EH (cell line): ENCODE data around the gene MTHFSD.
A peak's percentile ranks its signal among the peaks of the same experiment; 100 is the strongest.

Experiments
- DNase-seq: peaks from one replicate; pipeline ENCODE4 v3.0.0-alpha.2; 2015; ENCODE audit warnings: low read depth

Gene MTHFSD

DNA sequence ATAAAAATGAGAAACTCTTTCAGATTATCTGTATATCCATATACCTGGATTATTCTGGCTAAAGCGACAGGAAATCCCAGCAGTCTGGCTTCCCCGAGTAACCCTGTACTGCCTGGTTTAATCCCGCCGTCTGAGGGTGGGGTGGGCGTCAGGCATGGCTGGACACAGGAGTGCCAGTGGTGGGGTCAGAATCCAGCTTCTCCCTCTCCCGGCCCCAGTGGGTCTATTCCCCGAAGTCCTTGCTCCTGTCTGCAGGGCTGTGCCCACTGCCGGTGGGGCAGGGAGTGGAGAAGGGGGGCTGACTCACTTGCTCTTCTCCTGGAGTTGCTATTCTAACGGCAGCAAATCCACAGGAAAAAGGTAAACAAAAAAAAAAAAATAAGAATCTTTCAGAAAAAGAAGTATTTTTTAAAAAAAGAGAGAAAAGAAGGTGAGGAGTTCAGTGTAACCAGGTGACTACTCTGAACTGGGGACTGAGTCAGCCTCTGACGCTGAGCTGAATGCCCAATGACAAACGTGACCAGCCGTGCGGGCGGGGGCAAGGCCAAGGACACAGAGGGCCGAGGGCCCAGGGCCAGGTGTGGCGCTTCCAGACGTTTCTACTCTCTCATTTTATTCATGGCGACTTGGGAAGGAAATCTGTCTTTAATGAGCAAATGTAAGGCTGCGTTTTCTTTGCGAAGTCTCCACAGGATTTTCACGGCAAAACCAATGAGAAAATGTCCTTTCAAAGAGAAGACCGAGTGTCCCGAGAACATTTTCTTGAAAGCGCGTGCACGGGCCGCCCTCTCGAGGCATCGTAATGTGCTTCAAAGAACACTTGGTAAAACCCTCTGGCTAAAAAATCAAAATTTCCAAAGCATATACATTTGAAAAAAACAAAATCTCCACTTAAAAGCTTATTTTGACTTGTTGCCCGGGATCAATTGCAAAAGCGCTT, 24.5 kb downstream of the MTHFSD start:
- DNase-seq: no peak

DNA sequence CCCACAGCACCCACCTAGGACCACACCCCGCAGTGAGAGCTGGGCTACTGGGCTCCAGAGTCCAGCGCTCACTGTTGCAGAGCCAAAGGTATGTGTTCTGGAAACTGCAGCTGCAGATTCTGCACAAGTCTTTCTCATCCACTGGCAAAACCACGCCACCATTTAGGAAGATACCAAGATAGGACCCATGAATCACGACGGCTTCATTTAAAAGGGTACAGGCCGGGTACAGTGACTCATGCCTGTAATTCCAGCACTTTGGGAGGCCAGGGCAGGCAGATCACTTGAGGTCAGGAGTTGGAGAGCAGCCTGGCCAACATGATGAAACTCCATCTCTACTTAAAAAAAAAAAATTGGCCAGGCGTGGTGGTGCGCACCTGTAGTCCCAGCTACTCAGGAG, 25.9 kb downstream of the MTHFSD start:
- peak; percentile 81 for DNase-seq

DNA sequence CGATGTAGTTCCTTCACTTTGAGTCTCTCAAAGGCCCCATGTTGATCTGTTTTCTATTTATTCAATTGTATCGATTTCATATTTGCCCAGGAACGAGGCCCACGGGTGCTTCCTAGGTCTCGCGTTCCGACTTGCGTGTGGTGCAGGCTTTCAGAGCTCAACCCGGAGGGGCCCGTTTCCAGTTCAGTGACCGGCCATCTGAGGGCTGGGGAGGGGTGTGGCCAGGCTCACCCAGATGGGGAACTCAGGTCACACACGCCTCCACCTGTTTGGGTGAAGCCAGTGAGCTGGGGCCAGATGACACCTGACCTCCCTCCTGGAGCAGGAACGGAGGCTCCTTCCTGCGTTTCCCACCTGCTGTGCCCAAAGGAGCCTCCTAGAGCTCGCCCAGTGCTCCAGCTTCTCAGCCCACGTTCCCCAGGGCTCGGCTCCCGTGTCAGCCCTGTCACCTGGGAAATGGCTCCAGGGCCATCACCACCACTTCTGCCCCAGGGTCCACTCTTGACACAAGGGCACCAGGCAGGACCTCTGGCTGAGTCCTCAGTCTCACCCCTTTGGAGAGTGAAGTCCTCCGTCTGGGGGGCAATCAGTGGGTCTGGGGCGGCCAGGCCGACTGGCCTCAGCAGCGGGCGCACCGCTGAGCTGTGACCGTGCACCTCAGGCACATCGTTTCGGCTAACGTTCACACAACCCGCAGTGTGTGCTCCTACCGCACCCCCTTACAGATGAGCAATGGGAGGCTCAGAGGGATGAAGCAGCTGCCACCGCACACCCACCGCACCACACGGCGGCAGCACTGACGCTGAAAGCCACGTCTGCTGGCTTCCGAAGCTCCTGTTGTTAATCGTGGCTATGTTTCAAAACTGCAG, 26.7 kb downstream of the MTHFSD start:
- no peak for DNase-seq

DNA sequence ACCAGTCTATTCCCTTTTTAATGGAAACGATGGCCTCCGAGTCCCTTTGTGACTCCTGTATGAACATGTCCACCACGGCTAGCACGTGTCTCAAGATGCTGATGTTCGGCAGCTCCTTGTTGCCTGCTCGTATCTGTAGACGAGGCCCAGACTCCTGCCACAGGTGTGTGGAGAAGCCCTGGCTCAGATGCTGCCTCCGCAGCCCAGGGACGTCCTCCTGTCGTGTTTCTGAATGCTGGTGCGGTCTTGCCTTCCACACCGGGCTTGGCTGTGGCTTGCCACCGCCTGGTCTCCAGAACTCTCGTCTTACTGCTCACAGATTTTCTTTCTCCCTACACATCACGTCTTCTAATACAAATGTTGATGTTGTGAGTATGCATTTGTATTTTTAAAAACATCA, 27.7 kb downstream of the MTHFSD start:
- DNase-seq: no peak

DNA sequence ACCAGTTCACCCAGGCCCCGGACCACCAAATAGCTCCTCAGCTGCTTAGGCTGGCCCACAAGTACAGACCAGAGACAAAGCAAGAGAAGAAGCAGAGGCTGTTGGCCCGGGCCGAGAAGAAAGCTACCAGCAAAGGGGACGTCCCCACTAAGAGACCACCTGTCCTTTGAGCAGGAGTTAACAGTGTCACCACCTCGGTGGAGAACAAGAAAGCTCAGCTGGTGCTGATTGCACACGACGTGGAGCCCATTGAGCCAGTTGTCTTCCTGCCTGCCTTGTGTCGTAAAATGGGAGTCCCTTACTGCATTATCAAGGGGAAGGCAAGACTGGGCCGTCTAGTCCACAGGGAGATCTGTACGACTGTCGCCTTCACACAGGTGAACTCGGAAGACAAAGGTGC, 29.3 kb downstream of the MTHFSD start:
- DNase-seq: no peak

DNA sequence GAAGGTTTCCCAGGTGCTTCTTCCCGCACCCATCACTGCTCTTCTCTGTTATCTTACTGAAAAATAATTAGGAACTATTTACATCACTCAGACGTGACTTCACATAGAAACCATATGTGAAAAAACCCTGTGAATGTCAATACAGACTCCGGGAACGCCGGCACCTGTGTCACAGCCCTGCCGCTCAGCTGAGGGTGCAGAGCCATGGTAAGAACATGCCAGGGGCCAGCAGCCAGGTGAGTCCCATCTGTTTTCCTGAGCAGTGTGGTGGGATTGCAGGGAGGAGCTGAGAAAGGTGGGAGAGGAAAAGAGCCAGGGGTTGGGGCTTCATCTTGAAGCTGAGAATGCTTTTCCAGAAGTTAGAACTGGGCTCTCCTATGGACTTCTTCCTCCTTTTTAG, 31.0 kb downstream of the MTHFSD start:
- DNase-seq: no peak

DNA sequence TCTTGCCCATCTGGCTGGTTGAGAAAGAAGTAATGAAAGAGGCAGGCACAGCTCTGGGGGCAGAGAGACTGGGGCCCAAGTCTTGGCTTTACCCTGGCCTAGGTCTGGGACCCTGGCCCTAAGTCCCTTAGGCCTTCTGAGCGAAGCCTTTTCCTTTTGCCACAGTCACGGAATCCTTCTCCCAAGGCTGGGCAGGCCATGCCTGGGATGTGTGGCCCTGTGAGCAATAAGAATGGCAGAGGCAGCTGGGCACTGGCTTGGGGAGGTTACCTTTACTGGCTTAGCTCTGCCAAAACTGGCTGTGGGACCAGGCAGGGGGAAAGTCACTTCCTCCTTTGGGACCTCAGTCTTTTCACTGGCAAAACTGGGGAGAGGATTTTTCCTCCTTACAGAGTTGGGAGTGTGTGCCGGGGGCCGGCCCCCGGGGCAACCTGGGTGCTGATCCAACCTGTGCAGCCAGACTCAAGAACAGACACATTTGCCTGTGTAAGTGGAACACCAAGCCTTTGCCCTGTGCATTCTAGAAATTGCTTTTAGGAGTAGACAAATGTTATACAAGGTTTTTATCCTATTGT, 31.8 kb downstream of the MTHFSD start:
- DNase-seq: no peak

DNA sequence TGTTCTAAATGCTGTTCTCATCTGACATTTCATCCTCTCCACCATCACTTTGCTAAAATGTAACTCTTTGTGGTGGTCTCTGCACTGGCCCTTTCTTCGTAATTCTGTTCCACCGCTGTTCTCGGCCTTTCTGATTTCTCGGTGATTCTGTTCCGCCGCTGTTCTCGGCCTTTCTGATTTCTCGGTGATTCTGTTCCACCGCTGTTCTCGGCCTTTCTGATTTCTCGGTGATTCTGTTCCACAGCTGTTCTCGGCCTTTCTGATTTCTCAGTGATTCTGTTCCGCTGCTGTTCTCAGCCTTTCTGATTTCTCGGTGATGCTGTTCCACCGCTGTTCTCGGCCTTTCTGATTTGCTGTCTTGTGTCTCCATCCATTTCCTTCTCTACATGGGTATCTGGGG, 32.4 kb downstream of the MTHFSD start:
- no peak for DNase-seq

DNA sequence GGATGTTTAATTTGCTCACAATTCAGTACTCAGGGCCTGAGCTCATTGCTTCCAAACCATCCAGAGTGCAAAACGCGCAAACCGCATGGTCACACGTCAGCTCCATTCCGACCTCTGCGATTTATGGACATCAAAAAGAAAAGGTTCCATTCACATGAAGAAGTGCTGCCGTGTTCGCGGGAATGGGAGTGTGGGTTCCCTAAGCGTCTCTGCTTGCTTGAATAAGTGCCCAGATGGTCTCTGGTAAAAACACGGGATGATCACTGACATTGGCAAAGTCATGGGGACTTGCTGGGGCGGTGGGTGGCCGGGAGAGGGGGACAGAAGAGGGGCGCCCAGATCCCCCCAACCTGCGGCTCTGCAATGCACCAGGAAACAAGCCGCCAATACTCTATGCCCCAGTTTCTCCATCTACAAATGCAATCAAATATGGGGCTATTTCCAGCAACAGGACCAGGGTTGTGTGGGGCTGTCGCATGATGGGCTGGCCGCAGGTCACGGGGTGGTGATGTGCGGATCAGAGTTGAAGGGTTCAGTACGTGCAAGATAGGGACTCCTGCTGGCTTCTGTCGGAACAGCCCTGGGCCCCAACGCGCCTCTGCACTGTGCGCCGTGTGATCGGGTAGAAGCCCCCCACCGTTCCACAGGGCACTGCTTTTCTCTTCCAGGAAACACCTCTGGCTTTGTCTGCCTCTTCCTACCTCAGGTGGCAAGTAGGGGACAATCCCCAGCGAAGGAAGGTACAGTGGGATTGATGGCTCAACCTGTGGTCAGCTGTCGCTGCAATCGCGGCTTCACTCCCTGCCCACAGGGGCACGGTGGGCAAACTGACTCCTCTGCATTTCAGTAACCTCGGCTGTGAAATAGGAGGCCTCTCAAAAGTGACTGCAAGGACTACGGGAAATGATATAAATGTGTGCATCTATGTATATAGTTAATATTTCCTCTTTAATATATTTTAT, 33.5 kb downstream of the MTHFSD start:
- DNase-seq: no peak

DNA sequence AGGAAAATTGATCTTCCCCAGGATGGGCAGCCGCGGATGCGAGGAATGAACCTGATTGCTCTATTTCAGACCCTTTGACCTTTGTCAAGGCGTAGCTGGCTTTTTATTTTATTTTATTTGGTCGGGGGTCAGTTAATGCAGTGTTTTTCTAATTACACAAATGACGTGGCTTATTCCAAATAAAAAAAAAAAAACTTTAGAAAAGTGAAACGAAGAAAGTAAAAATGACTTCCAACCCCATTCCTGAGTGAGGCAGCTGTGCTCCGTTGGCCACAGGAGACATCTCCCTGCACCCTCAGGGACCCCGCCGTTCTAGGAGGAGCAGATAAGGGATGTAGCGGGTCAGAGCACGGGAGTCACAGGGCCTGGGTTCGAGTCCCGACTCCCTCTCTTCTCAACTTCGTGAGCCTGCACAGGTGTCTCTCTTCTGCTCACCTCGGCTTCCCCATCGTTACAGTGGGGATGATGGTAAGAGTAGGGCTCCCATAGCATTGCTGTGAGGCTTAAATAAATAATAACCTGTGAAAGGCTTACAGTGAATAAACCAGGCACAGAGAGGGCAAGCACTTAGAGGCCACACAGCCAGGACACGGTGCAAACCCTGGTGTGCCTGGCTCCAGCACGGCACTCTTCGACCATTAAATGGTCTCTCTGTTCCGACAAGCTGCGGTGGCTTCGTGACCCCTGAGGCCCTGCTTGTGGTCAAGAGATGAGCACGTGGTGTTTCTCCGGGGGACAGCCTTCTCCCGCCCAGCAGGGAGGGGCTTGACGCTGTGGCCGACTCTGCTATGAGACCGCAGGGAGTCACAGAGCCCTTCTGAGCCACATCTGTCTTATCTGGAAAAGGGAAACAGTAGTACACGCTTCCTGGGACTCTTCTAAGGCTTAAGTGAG, 34.5 kb downstream of the MTHFSD start:
- no peak for DNase-seq

DNA sequence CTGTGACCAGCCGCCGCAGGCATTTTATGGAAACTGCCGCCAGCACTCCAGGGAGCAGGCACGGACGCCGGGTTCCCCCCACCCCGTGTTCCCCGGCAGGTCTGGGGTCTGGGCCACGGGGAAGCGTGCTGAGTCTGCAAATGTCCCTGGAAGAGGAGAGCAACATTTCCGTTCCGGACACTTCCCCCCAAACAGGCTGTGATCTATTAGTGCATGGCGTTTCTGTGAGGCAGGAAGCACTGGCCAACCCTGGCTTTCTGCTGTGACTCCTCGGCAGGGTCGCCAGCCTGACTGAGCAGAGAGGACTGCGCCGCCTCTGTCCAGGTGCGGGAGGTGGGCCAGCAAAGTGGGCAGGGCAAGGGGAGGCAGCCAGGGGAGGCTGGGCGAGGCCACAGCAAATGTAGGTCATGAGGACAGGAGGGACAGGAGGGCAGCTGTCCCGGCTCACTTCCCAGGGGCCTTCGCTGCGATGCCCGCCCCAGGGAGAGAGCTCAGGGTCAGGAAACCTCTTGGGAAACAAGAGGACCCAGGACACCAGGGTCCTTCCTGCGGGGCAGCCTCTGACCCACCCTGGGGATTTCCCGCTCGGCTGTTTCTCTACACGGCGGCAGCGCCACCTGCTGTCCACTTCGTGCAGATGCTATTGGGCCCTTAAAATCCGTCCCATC, 35.3 kb downstream of the MTHFSD start:
- DNase-seq: peak; percentile 65

DNA sequence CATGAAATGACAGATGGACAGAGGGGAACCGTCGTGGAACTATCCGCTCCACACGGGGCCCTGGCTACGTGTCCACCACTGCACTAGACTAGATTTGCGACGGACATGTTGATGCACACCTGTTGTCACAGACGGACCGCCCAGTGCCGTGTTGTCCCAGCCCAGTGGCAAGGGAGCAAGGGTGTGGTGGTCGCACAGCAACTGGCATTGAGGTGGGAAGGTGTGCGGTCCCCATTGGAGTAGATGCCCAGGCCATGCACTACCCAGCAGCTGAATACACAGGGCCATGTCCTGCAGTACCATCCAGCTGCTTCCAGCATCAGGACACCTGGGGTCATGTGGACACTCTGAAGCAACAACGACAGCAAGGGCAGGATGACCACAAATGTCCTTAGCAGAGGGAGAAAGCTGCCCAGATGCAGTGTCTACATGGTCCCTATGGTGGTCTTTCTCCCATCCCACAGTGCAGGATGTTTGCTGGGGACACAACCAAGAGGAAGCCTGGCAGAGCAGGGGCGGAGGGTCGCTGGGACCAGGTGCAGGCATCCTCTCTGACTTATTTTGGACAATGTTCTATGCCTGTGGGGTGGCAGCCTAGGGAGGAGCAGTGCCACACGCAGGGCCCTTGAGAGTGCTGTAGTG, 35.9 kb downstream of the MTHFSD start:
- DNase-seq: no peak

DNA sequence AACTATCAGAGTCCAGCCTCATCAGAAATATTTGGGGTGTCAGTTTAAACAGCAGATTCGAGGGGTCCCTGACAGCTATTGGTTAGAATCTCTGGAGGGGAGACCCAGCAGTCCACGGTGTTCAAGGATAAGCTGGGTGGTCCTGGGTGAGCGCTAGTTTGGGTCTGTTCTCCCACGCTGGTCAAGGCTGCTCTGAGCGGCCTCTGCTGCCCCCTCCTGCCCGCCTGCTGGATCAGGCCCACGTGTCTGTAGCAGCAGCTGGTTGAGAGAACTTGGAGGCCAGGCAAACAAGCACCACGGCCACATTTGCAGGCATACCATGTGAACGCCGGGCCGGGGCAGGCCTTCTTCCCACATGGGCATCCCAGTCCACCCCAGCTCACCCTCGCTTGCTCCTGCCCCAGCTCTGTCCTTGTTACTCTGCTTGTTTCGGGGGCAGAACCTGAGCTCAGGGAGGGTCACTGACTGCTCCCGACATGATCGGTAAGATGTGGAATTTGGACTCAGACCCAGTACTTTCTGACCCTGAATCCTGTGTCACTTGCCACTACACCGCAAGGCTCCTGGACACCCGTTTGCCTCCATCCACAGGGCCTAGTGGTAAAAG, 37.3 kb downstream of the MTHFSD start:
- DNase-seq: peak; percentile 74

DNA sequence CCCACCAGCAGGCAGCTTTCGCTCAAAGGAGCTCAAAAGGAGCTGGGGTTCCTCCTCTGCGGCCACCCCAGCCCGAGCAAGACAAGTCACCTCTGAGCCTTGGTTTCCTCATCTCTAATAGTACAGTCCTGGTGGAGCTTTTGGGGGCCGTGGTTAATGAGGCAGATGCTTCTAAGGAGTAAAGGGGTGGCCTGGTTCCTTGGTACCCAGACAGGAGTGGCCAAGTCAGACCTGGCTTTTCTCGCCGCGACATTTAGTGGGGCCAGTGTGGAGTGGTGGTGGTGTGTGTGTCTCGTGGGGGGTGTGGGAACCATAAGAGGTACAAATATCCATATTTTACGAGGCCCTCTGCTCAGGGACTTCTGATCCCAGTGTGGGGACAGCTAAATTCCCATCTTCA, 38.0 kb downstream of the MTHFSD start:
- DNase-seq: no peak

DNA sequence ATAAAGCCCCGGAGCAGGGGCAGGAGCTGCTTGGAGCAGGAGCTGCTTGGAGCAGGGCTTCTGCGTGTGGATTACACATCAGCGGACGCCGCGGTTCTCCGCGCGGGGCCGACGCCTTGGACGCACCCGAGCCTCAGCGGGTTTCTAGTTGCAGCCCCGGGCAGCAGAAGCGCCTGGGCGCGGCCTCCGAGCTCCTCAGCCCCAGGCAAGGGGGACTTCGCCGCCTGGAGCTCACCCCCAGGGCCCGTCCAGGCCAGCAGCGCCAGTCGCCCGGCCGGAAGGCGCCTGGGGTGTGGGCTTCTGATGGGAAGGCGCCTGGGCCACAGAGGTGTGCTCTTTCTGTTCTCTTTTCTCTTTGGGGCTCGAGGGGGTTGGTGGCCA, 38.4 kb downstream of the MTHFSD start:
- DNase-seq: no peak

DNA sequence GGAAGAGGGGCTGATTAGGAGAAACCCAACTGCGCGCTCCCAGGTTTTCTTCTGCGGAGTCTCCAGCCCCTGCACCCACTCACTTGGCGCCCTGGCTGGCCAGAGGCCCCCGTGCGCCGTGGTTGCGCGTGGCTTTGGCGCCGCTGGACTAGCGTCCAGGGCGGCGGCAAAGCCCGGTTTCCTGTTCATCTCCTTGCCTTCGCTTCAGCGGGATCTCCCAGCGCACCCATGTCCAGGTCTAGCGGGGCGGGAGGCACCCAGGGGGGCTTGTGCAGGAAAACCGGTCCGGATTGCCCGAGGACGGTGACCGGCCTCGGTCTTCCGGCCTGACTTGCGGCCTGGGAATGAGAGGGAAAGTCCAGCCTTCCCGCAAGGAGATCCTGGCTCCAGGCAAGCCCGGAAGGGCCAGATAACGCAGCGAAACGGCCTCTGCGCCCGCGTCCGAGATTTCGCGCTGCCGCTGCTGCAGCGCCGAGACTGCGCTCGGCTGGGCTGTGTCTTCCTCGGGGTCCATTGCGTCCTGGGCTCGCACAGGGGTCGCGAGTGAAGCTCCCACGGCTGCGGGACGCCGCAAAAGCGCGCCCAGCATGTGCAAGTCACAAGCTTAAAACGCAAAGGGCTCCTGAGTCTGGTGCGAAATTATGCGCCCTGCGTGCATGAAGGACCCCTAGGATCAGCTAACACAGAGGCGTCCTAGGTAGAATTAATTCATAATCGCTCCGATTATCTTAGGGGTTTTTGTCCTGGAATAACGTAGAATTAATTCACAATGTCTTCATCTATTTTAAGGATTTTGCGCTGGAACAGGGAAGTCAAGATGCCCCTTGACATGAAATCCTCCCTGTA, 39.0 kb downstream of the MTHFSD start:
- DNase-seq: peak; percentile 42

DNA sequence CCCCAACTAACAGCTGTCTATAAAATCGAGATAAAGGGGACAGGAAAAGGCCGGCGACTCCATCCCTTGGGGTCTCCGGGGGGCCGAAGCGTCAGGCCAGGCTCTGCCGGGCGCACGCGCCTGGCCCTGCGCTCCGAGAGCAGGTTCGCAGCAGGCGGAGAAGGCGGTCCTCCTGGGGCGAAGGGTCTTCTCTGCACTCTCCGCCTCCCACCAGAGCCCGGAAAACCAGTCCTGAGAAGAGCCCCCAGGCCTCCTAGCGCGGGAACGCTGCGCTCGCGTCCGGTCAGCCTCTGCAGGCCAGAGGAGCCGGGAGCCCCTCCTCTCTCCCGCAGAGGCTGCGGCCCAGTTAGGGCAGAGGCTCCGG, 39.6 kb downstream of the MTHFSD start:
- DNase-seq: no peak
